GM18867 (cell line): ENCODE data around the gene GGTLC1.

Experiments
- ATAC-seq: cut with Tn5 transposase; IDR thresholded peaks from one replicate; pipeline ENCODE4 v1.9.1; 2021; ENCODE audit warnings: mild to moderate bottlenecking, moderate library complexity; ENCODE audit not compliant: unreplicated experiment

GGTLC1 gene

DNA sequence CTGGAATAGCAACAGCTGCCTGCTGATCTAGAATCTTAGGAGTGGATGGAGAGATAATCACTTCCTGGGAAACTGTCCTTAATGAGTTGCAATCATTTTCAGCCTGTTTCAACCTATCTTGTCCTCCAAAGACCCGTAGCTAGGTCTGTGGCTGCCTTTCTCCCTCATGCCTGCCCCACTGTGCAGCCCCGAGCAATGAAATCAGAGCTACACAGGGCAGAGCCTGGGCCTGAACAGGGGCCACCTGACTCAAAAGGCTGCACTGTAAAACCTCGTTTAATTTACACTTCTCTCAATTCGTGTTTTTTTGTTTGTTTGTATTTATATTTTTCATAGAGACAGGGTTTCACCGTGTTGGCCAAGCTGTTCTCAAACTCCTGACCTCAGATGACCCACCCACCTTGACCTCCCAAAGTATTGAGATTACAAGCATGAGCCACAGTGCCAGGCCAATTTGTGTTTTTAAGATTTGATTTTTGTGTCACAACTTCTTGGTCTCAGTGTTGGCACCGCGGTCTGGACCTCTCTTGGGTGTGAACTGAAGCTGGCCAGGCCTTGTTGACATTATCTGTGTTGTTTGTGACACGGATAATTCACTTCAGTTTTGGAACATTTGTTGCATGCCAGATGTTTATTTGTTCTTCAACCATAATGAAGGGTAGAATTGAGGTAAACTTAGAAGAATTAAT is 21.5 kb downstream of the GGTLC1 start:
- no peak for ATAC-seq

- no peak for ATAC-seq
Observed at GRCh38 chr20:23966298-23966697, 22.3 kb downstream of the GGTLC1 start.

DNA sequence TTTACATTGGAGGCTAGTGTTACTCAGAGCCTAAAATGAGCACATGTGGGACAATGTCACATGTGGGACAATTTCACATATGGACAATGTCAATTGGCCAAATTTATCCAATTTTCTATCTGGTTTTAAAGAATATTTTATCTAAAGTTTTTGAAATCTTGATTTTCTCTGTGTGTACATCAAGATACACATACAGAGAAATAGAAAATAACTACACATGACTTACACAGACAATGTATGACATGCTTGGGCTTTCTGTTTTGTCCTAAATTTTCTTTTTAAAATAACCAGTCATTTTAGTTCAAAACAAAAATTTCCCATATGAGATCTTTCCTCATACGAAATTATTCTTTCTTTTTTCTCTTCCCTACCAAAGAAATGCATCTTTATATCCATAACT is 24.6 kb downstream of the GGTLC1 start:
- ATAC-seq, result no peak

DNA sequence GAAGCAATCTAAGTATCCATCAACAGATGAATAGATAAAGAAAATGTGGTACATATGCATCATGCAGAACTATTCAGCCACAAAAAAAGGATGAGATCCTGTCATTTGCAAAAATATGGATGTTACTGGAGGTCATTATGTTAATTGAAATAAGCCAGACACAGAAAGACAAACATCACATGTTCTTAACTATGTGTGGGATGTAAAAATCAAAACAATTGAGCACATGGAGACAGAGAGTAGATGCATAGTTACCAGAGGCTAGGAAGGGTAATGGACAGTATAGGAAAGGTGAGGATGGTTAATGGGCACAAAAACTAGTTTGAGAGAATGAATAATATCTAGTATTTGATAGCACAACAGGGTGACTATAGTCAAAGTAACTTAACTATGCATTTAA is 26.3 kb downstream of the GGTLC1 start:
- no peak for ATAC-seq

GRCh38 chr20:23959054-23959453 is 29.5 kb downstream of the GGTLC1 start:
- no peak for ATAC-seq

DNA sequence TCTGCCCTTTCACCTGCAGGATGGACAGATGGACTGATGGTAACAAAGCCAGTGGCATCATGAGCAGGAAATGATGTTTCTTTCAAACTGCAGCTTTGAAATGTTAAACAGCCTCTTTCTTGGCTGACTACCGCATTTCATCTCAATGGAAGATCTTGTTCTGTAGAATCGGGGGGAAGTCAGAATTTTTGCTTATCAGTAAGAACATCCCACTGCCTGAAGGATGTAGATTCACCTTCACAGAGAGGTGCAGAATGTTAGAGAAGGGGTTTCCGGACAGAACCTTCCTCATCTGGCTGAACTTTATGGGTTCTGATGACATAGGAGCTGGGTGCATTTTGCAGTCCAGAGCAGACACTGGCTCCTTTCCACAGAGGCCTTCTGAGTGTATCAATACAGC is 32.7 kb downstream of the GGTLC1 start:
- no peak for ATAC-seq

- ATAC-seq, result no peak
Observed at GRCh38 chr20:23954008-23954745, 34.4 kb downstream of the GGTLC1 start.

- ATAC-seq, result no peak
Observed at GRCh38 chr20:23946206-23946605, 42.4 kb downstream of the GGTLC1 start.

DNA sequence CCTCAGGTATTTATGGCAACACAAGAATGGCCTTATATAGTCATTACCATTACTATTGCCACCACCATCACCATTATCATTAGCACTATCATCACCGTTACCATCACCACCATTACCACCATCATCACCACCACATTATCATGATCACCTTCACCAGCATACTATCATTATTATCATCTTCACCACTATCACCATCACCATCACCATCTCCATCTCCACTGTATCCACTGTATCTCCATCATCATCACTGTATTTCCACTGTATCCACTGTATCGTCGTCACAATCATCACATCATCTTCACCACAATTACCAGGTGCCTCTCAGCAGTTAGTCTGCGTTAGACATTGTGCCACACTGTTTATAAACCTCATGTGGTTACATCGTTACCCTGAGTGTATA is 45.3 kb downstream of the GGTLC1 start:
- ATAC-seq, result no peak

- ATAC-seq, result no peak
Observed at GRCh38 chr20:23939641-23940040, 48.9 kb downstream of the GGTLC1 start.

GRCh38 chr20:23939063-23939462 is 49.5 kb downstream of the GGTLC1 start:
- no peak for ATAC-seq

DNA sequence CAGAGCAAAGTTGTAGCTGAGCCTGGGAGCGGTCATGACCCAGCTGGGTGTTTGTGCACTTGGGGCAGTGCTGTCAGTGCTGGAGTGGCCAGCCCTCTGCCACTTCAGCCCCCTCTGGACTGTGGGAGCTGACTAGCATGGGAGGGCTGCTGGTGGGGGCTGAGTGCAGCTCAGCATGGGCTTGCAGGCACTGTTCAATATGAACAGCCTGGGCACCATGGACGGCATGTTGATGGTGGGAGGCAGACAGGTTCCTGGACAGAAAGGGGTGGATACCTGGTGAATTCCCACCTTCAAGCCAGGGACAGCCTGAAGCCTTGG is 50.5 kb downstream of the GGTLC1 start:
- ATAC-seq, result no peak

- ATAC-seq, result peak; percentile 86
Observed at GRCh38 chr20:23937303-23938117, 51.1 kb downstream of the GGTLC1 start.
